ENCODE data around the gene CAMTA1. TPM values are rescaled to one million over a fixed set of nuclear protein-coding genes. Genes with fewer than 3 reads are reported as not detected.

The CAMTA1 gene
- total RNA-seq, 1 experiment from 2014 or later, result 69.0 TPM

GRCh38 chr1:7549277-7550161 lies 764.3 kb downstream of the CAMTA1 start:
- peak; percentile 99 for DNase-seq (ENCODE audit: low read depth)

- DNase-seq (ENCODE audit: low read depth), result no peak
Observed at GRCh38 chr1:7550261-7550865, 765.1 kb downstream of the CAMTA1 start.

GRCh38 chr1:7550981-7551380 lies 765.7 kb downstream of the CAMTA1 start:
- DNase-seq (ENCODE audit: low read depth), result no peak

- DNase-seq (ENCODE audit: low read depth), result no peak
Observed at GRCh38 chr1:7551442-7551841, 766.2 kb downstream of the CAMTA1 start.

- DNase-seq (ENCODE audit: low read depth), result no peak
Observed at GRCh38 chr1:7552402-7552801, 767.1 kb downstream of the CAMTA1 start.

GRCh38 chr1:7553042-7553690 lies 767.9 kb downstream of the CAMTA1 start:
- DNase-seq (ENCODE audit: low read depth), result no peak

- peak; percentile 90 for DNase-seq (ENCODE audit: low read depth)
Observed at GRCh38 chr1:7554385-7555235, 769.4 kb downstream of the CAMTA1 start.

GRCh38 chr1:7555391-7556185 lies 770.3 kb downstream of the CAMTA1 start:
- DNase-seq (ENCODE audit: low read depth), result peak; percentile 45

- DNase-seq (ENCODE audit: low read depth), result peak; percentile 44
Observed at GRCh38 chr1:7557301-7557891, 772.1 kb downstream of the CAMTA1 start.

GRCh38 chr1:7558041-7558461 lies 772.8 kb downstream of the CAMTA1 start:
- no peak for DNase-seq (ENCODE audit: low read depth)

GRCh38 chr1:7558481-7558880 lies 773.2 kb downstream of the CAMTA1 start:
- DNase-seq (ENCODE audit: low read depth), result no peak

- no peak for DNase-seq (ENCODE audit: low read depth)
Observed at GRCh38 chr1:7558921-7559869, 773.9 kb downstream of the CAMTA1 start.

GRCh38 chr1:7560128-7560527 lies 774.9 kb downstream of the CAMTA1 start:
- no peak for DNase-seq (ENCODE audit: low read depth)

GRCh38 chr1:7560601-7561181 lies 775.4 kb downstream of the CAMTA1 start:
- no peak for DNase-seq (ENCODE audit: low read depth)

- DNase-seq (ENCODE audit: low read depth), result no peak
Observed at GRCh38 chr1:7561331-7561921, 776.2 kb downstream of the CAMTA1 start.

- DNase-seq (ENCODE audit: low read depth), result no peak
Observed at GRCh38 chr1:7561936-7562728, 776.9 kb downstream of the CAMTA1 start.

Measured in LHCN-M2 (cell line).